ENCODE measurements around the gene KCP.
"Not testable (repeated sequence)": the region's sequence is repeated elsewhere in the genome, so short reads cannot be mapped to it uniquely, and the experiment has no call there.

Gene KCP

GRCh38 chr7:128919881-128920799, 9.6 kb upstream of the KCP start:
- DNase-seq: no peak

- DNase-seq: no peak
Observed at GRCh38 chr7:128919241-128919640, 8.7 kb upstream of the KCP start.

- DNase-seq: no peak
Observed at GRCh38 chr7:128918016-128918665, 7.6 kb upstream of the KCP start.

GRCh38 chr7:128917122-128917521, 6.6 kb upstream of the KCP start:
- no peak for DNase-seq

- no peak for DNase-seq
Observed at GRCh38 chr7:128916643-128916915, 6.1 kb upstream of the KCP start.

- no peak for DNase-seq
Observed at GRCh38 chr7:128915841-128916642, 5.5 kb upstream of the KCP start.

- DNase-seq: no peak
Observed at GRCh38 chr7:128915271-128915819, 4.8 kb upstream of the KCP start.

- no peak for DNase-seq
Observed at GRCh38 chr7:128914566-128915151, 4.2 kb upstream of the KCP start.

GRCh38 chr7:128913870-128914565, 3.5 kb upstream of the KCP start:
- DNase-seq: no peak

- DNase-seq: not testable (repeated sequence)
Observed at GRCh38 chr7:128912709-128913495, 2.4 kb upstream of the KCP start.

- DNase-seq: no peak
Observed at GRCh38 chr7:128912281-128912680, 1.8 kb upstream of the KCP start.

GRCh38 chr7:128911423-128912031, 1.0 kb upstream of the KCP start:
- DNase-seq: no peak

- no peak for DNase-seq
Observed at GRCh38 chr7:128909625-128910568, 612 bp downstream of the KCP start.

- DNase-seq: no peak
Observed at GRCh38 chr7:128908750-128909624, 1.5 kb downstream of the KCP start.

- DNase-seq: no peak
Observed at GRCh38 chr7:128906766-128907559, 3.5 kb downstream of the KCP start.

GRCh38 chr7:128906001-128906765, 4.3 kb downstream of the KCP start:
- no peak for DNase-seq

Data from stimulated activated CD4-positive, alpha-beta T cell treated with anti-CD3 and anti-CD28 coated beads, Interleukin-2, amount 100 ng/mL, for 48 hours (primary cell).